Embryonic facial prominence (tissue), 1 donor: ENCODE data around the gene DSCAM.
"Not testable (repeated sequence)": the region's sequence is repeated elsewhere in the genome, so short reads cannot be mapped to it uniquely, and the experiment has no call there.

ENCODE experiments used
- DNase-seq: peaks from one replicate; pipeline ENCODE4 v3.0.0-alpha.2; 2016; ENCODE audit errors: extremely low spot score

Gene DSCAM

DNA sequence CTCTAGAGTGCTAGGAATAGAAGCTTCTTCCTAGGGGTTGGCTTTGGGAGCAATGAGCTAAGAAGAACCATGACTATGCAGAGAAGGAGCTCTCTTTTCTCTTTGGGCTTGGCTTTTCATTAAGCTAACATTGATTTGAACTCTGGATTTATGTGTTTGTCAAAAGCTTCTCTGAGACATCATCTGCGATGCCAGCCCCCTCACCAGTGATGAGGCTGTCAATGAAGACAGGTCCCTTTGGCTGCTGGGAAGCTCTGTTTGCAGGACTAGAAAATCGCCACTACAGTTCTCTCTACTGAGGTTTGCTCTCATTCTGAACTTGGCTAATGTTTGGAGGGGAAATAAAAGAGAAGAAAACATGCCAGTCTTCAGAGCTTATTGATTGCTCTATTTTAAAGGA is 794.7 kb downstream of the DSCAM start:
- no peak for DNase-seq

DNA sequence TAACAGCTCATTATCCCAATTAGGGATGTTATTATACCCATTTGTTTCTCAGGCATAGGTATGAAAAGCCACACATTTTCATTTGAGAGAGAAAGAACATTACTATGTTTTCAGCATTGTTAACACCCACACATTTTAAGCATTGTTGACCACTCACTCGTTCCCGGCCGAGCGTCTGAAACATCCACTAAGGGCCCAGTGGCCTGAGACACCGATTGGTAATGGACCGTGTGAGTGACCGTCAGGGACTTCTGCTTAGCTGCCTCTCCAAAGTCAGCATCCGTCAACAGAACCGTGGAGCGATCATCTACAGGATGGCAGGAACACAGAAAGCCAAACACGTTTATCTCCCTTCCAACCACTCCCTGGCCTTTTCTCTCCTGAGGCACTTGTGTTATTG is 795.2 kb downstream of the DSCAM start:
- no peak for DNase-seq

DNA sequence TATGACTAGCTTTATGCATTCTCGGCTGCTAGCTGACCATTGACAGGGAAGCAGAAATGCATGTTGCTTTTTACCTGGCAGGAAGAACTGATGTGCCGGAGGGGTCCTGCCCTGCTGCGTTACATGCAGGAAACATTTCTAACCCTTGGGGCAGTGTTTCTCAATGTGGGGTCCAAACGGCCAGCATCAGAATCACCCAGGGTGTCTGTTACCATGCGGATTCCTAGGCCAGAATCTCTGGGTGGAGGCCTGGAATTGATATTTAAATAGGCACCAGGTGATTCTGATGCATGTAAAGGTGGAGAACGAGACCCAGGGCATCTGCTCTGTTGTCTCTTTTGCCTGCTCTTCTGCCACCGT is 797.0 kb downstream of the DSCAM start:
- DNase-seq = no peak

DNA sequence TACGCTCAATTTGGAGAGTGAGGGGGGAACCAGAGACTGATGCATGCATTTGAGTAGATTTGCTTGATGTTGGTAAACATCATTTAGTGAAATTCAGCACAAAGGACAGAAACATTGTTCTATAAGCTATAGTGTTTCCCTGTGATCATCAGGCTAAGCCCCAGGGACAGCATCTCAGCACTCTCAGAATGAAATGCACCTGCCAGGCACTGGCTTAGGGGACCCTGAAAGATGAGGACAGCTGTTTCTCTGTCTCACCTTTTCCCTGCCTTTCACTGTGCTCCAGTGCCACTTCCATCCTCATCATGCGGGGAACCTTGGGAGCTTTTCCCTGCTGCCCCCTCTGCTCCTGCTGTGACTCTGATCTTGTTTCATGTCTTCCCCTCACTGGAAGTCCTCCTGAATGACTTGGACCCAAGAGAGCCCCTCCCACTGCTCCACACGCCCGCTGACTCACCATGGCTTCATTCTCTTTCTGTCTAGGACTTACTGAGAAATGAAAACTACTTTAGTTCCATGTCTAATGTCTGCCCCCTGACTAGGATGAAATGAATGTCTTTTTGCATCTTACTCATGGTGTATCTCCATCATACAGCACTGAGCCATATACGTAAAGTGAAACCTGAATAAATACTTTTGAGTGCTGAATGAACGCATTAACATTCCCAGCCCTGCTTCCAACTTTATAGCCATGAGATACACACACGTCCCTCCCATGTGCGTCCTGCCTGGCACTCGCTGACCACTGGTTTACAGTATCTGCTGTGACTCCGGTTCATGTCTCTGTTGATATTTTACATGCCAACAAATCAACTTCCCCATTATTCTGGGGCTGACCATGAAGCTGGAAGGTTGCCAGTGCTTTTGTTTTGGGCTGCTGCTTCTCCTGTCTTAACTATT is 797.7 kb downstream of the DSCAM start:
- DNase-seq = no peak

DNA sequence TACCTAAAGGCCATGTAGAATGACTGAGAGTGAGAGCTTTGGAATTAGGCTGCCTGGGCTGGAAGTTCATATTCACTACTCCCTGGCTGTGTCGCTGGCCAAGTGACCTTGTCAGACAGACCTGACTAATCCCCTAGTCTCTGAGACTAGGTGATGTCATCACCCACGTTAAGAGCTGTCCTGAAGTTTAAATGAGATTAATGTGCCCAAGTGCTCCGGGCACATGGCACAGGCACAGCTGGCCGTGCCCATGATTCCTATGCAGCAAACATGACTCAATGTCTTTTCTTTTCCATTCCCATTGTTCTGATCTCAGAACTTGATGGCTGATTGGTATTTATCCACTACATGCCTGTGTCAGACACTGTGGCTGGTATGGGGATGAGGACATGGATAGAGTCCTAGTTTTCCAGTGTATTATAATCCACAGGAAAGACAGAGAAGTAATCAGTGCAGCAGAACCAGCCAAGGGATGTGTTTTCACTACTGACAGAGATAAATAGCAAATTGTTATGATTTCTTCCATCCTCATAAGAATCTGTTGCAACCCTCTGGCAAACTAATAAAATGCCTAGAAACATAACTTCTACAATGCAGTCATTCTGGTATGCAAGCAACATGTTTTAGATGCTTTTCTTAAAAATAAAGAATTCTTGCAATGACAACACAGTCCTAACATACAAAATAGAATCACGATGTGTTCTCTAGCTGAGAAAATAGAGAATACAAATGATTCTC is 798.8 kb downstream of the DSCAM start:
- no peak for DNase-seq

DNA sequence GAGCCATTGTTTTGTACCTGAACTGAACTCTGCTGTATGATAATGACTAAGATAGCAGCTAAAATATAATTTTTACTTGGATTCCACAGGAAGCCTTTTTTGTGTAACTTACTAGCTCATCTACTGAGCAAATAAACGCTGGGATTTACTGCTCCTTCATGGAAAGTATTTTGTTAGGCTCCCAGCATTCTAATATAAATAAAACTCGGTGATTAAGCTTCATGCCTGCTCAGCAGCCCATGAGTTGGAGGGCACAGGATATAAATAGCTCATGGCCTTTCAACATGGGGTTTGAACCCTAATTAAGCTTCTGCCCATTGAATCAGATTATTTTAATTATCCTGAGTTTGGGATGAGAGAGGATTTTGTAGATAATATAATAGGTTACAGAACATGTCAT is 799.7 kb downstream of the DSCAM start:
- DNase-seq = no peak

DNA sequence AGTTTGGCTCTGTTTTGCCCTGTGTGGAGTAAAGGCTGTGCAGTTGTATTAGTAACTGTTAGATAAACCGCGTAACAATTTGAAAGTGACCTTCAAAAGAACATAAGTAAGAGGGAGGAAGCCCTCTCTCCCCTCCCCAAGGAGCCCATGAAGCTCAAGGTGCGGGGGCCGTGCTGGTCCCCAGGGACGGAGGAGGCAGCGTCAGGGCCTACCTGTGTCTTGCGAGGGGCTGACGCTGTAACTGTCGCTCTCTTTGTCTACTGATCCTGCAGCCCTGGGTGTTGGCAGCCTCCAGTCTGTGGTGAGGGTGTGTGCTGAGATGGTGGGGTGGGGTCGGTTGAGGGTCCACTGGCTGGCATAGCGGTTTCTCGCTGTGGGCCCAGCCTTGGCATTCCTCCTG is 803.1 kb downstream of the DSCAM start:
- no peak for DNase-seq

DNA sequence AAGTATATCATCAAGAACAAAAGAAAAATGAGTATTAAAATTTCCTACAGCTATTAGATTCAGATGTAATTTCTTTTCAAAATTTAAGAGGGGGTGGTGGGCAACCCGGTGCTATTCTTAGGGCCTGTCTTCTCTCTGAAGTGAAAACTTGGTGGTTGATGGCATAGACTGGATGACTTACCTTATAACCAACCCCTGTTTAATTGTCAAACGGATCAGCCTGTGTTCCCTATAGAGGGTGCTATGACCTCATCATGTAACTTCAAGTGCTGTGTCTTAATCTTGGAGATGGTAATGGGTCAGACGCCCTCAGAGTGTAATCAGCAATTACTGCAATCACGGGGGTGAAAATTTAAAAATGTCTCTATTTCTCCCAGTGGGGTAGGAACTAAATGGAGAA is 803.5 kb downstream of the DSCAM start:
- DNase-seq = no peak

DNA sequence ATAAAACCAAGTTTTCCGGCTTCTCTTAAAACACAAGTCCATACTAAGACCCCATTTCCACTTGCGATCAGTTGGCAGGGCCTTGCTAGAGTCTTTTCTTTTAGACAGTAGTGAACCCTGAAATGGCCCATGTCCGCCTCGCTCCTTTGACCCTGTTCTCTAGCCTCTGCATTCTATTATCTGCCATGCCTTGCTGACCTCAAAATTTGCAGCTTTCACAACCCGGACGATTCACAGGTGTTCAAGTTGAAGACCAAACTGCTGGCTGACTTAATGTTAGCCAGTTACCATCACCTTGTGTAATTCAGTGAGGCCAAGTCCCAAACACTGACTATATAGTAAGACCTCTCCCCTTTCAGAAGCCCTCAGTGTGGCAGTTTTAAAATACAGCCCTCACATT is 805.5 kb downstream of the DSCAM start:
- no peak for DNase-seq

DNA sequence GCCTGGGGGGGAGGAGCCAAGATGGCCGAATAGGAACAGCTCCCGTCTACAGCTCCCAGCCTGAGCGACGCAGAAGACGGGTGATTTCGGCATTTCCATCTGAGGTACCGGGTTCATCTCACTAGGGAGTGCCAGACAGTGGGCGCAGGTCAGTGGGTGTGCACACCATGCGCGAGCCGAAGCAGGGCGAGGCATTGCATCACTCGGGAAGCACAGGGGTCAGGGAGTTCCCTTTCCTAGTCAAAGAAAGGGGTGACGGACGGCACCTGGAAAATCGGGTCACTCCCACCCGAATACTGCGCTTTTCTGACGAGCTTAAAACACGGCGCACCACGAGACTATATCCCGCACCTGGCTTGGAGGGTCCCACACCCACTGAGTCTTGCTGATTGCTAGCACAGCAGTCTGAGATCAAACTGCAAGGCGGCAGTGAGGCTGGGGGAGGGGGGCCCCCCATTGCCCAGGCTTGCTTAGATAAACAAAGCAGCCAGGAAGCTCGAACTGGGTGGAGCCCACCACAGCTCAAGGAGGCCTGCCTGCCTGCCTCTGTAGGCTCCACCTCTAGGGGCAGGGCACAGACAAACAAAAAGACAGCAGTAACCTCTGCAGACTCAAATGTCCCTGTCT is 813.7 kb downstream of the DSCAM start:
- DNase-seq = not testable (repeated sequence)

DNA sequence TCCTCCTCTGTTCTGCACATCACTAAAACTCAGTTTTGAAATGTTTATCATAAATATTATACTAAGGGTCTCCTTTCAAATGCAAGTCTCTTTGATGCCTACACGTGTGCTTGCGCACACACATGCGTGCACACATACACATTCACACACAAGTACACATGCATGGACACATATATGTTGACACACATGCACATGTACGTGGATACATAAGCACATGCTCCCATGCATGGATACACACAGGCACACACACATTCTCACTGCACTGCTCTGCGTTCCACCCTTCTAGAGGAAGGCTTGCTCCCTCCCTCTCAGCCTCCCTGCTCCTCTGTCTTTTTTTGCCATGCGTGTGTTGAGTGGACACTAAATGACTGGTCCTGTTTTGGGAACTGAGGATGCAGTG is 817.1 kb downstream of the DSCAM start:
- no peak for DNase-seq

DNA sequence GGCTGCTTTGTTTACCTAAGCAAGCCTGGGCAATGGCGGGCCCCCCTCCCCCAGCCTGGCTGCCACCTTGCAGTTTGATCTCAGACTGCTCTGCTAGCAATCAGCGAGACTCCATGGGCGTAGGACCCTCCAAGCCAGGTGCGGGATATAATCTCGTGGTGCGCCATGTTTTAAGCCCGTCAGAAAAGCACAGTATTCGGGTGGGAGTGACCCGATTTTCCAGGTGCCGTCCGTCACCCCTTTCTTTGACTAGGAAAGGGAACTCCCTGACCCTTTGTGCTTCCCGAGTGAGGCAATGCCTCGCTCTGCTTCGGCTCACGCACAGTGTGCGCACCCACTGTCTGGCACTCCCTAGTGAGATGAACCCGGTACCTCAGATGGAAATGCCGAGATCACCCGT is 818.6 kb downstream of the DSCAM start:
- DNase-seq = not testable (repeated sequence)

DNA sequence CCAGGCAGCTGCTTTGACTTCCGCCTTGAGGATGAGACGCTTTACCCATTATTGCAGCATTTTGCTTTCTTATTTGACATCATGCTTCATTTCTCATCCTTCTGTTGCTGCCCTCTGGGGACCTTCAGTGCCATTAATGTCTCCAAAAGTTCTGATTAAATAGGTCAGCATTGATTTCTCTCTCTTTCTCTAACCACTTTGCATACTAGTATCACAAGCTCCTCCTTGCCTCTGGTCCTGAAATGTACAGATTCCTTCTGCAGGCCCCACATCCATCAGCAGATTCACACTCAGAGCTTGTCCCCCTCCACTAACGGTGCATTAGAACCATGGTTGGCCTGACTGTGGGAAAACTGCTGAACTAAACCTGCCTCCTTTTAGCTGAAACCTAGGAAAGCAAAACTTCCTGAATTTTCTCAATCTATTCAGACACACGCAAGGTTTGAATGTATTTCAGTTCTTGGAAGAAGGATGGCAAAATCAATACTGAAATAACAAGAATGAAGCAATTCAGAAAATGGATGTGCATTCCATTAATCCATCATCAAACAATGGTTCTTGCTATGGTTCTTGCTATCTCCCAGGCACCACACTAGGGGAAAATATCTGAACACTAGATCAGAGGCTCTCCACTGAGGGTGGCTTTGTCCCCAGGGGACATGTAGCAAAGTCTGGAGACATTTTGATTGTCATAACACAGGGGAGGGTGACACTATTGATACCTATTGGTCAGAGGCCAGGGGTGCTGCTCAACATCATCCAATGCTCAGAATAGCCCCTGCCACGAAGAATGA is 825.2 kb downstream of the DSCAM start:
- no peak for DNase-seq

DNA sequence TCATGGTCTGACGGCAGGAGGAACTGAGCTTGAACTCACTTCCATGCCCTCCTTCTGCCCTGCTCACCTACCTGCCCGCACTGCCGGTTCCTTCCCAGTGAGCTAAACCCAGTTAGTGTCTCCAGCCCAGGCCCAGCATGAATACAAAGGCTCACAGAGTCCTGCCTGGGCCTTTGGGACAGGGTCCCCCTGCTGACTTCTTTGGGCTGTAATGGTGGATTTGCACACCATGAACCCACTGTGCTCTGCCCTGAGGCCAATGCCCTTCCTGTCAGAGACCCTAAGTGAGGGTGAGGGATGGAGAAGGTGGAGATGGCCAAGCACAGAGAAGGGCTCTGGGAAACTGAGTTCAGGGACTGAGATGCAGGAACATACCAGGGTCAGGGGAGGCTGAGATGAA is 826.3 kb downstream of the DSCAM start:
- no peak for DNase-seq

DNA sequence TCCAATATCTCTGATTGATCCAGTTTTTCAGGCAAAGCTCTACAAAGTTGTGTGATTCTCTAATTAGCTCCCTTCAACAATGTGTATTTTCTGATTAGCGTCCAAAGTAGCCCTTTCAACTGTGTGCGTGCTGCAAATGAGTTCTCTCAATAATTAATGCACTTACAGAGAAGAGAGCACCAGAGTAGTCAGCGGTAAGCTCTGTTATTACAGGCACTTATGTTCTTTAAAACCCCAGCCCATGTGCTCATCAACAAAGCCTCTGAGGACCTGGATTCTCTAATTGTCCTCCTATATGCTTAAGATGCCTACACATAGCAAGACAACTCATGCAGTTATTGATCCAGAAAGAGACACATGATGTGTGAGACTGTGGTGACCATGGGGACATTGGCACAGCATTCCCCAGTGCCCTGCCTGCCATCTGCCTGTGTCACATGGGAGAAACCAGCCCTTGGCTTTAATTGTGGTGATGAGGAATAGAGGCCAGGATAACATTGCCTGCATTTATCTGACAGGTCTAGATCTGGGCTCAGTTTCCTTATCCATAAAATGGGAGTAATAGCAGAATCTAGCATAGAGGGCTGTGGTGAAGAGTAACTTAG is 828.0 kb downstream of the DSCAM start:
- no peak for DNase-seq

DNA sequence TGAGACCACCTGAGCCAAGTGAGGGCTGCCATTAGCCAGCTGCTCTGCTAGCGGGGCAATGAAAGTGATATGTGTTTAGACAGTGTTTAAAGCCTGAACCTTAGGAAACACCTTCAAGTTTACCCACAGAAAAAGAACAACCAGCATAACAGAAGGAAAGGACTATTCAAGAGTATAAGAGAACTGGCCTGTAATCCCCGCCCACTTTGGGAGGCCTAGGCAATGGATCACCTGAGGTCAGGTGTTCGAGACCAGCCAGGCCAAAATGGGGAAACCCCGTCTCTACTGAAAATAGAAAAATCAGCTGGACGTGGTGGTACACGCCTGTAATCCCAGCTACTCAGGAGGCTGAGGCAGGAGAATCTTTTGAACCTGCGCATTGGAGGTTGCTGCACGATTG is 830.3 kb downstream of the DSCAM start:
- DNase-seq = no peak

DNA sequence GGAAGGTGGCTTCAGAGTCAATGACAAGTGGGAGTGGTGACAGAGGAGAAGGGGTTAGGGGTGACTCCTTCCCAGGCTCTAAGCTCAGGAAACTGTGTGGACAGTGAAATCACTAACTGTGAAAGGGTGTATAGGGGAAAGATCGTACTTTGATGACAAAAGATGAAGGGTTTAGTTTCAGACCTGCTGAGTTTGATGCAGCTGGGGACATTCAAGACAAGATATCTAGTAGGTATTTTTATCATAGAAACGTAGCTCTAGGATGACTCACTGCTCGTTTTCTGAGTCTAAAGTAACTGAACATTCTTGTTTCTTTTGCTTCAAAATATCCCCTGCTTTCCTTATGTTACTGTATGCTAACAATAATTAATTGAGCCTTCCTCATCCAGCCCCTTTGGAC is 830.7 kb downstream of the DSCAM start:
- no peak for DNase-seq

DNA sequence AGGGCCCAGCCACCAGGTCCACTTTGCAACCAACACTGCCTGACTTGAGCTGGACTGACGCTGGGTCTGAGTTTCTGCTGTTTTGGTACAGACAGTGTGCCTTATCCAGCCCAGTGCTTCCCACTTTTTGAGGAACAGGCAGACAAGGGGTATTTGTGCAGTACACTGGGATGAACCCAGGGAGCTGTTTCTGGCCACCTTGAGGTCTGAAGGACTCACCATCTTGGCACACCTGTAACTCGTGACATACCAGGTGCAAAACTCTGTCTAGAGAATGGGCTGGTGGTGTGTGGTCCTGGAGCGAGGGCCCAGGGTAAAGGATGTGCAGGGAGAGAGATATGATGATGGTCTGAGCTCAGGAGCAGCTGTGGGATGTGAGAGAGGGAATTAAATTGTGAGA is 831.1 kb downstream of the DSCAM start:
- DNase-seq = no peak

DNA sequence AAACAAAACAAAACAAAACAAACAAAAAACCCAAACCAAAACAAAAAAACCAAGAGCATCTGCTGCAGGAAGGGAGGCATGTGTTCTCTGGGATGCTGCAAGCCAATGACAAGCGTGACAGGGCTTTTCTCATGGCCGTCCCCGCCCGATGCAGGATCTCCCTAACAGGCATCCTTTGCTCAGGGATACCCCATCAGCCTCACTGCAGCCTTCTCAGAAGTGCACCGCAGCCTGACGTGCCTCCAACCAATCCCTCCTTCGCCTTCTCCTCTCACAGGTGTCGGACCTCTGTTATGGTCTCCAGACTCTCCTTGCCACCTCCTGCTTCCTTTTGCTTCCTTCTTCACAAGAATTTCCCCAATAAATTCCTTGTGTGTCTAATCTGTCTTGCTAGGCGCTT is 832.6 kb downstream of the DSCAM start:
- no peak for DNase-seq

DNA sequence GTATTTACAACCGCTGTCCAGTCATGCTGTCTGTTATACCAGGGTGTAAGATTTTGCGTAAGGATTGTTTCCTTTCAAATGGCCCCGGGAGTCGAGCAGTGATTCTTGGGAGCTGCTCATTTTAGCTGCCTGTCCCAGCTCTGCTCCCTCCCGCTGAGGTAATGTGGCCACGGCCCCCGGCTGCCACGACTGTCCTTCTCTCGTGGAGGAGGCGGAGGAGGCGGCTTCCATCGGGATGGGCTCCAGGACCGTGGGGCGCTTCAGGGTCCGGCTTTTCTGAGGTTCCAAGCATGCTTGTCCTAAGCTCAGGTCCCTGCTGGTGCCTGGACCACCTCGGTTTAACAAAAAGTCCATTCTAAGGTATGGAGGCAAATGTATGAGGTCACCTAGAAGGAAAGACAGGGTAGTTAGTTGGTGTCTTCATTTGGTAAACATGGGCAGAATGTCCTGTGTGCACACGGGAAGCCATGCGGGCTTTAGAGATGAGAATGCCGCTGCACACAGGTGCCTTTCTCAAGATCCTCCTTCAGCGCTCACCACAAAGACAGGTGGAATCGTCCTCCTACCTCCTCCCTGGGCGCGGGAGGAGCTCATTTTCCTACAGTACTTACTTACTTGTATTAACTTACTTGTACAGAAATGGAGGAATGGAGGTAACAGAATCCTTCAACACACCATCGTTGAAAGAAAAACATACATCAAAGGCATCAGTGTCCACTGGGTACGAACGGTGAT is 833.8 kb downstream of the DSCAM start:
- no peak for DNase-seq

DNA sequence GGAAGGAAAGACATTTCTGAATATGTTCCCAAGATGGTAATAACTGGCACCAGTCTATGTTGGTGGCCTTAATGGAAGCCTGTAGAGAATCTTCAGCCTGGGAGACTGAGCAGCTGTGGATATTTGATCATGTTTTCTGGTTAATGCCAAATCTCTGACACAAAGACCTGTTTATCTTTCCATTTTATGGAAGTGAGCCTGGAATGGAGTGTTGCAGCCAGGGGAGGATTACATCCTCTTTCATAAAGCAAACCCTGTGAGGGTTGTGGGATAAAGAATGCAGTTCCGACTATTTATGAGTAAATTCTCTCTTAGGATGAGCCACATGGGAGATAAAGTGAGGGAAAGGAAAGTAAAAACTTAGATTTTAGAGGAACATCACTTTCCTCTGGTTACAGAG is 835.6 kb downstream of the DSCAM start:
- no peak for DNase-seq
